Hindlimb muscle (tissue), 1 donor: ENCODE measurements around the gene KCND1. TPM values are rescaled to one million over a fixed set of nuclear protein-coding genes. Genes with fewer than 3 reads are reported as not detected.

Source experiments
- polyA plus RNA-seq: library from polyadenylated mRNA; unstranded; fragments of 120-200 nt; gene quantifications from one replicate; pipeline ENCODE4 v1.2.1, GENCODE V29; 2013; ENCODE audit not compliant: insufficient read length

Gene KCND1
- polyA plus RNA-seq, 1 donor, result 1.4 TPM

Other genes with a start within 250 kb of the KCND1 start
- not detected for gene GLOD5, start 210.1 kb downstream of the KCND1 start, polyA plus RNA-seq
- 0.72 TPM for gene GATA1, start 185.3 kb downstream of the KCND1 start, polyA plus RNA-seq
- gene HDAC6, start 169.8 kb downstream of the KCND1 start, polyA plus RNA-seq, result 101 TPM
- not detected for gene ERAS, start 145.3 kb downstream of the KCND1 start, polyA plus RNA-seq
- gene PCSK1N, start 136.2 kb downstream of the KCND1 start, polyA plus RNA-seq, result not detected
- 38.2 TPM for gene TIMM17B, start 74.1 kb downstream of the KCND1 start, polyA plus RNA-seq
- 69.1 TPM for gene PQBP1, start 73.9 kb downstream of the KCND1 start, polyA plus RNA-seq
- 16.4 TPM for gene SLC35A2, start 60.2 kb downstream of the KCND1 start, polyA plus RNA-seq
- gene PIM2, start 52.8 kb downstream of the KCND1 start, polyA plus RNA-seq, result 2.1 TPM
- 41.6 TPM for gene OTUD5, start 14.2 kb downstream of the KCND1 start, polyA plus RNA-seq
- 22.0 TPM for gene GRIPAP1, start 30.4 kb upstream of the KCND1 start, polyA plus RNA-seq
- 22.2 TPM for gene TFE3, start 71.5 kb upstream of the KCND1 start, polyA plus RNA-seq
- 4.6 TPM for gene CCDC120, start 87.2 kb upstream of the KCND1 start, polyA plus RNA-seq
- gene PRAF2, start 102.2 kb upstream of the KCND1 start, polyA plus RNA-seq, result 20.3 TPM
- 34.5 TPM for gene WDR45, start 108.0 kb upstream of the KCND1 start, polyA plus RNA-seq
- gene GPKOW, start 151.9 kb upstream of the KCND1 start, polyA plus RNA-seq, result 18.4 TPM
- gene MAGIX, start 190.9 kb upstream of the KCND1 start, polyA plus RNA-seq, result 2.7 TPM
- 148 TPM for gene PLP2, start 200.1 kb upstream of the KCND1 start, polyA plus RNA-seq
- gene PRICKLE3, start 214.5 kb upstream of the KCND1 start, polyA plus RNA-seq, result 4.3 TPM
- gene SYP, start 228.3 kb upstream of the KCND1 start, polyA plus RNA-seq, result 1.0 TPM